HepG2 (cell line): ENCODE results near the gene NHERF2. TPM values are rescaled to one million over a fixed set of nuclear protein-coding genes. Genes with fewer than 3 reads are reported as not detected.
A peak's percentile ranks its signal among the peaks of the same experiment; 100 is the strongest.

Experiments used
- ARNT2 ChIP-seq: sonication (generic); formaldehyde crosslinking; IDR thresholded peaks from 2 replicates; pipeline ENCODE4 v1.8.0; 2022; ENCODE audit warnings: mild to moderate bottlenecking, low read depth, missing genetic modification reagents, moderate library complexity
- CENPT ChIP-seq: sonication (generic); formaldehyde crosslinking; IDR thresholded peaks from 2 replicates; pipeline ENCODE4 v1.8.0; 2022; ENCODE audit warnings: low read depth, mild to moderate bottlenecking, moderate library complexity, missing genetic modification reagents
- GLI4 ChIP-seq: sonication (generic); formaldehyde crosslinking; IDR thresholded peaks from 2 replicates; pipeline ENCODE4 v1.5.1; 2020; ENCODE audit warnings: missing genetic modification reagents, mild to moderate bottlenecking, moderate library complexity, borderline replicate concordance
- HOXA3 ChIP-seq: sonication (generic); formaldehyde crosslinking; IDR thresholded peaks from 2 replicates; pipeline ENCODE4 v1.5.0; 2020; ENCODE audit warnings: missing genetic modification reagents
- NCOA2 ChIP-seq: sonication (generic); formaldehyde crosslinking; IDR thresholded peaks from 2 replicates; pipeline ENCODE4 v1.8.0; 2022; ENCODE audit warnings: inconsistent platforms
- ZBTB40 ChIP-seq, 2 experiments: fragments of 450-650 bp in 1 of 2; sonication (generic) in 1 of 2; formaldehyde crosslinking in 1 of 2; IDR thresholded peaks; 2 replicates each; pipeline versions ENCODE4 v1.6.1 to v1.8.0; 2016 to 2022; ENCODE audit warnings: antibody characterized with exemption in 1 of 2, mild to moderate bottlenecking in 1 of 2, missing genetic modification reagents in 1 of 2
- ZMYM3 ChIP-seq: sonication (generic); formaldehyde crosslinking; IDR thresholded peaks from 2 replicates; pipeline ENCODE4 v1.5.1; 2020; ENCODE audit warnings: mild to moderate bottlenecking, missing genetic modification reagents
- ZNF253 ChIP-seq: sonication (generic); formaldehyde crosslinking; IDR thresholded peaks from 2 replicates; pipeline ENCODE4 v1.8.0; 2022; ENCODE audit warnings: mild to moderate bottlenecking, missing genetic modification reagents, borderline replicate concordance
- ZNF382 ChIP-seq: sonication (generic); formaldehyde crosslinking; IDR thresholded peaks from 2 replicates; pipeline ENCODE4 v1.5.0; 2020; ENCODE audit warnings: missing genetic modification reagents, mild to moderate bottlenecking, borderline replicate concordance
- ZNF609 ChIP-seq: sonication (generic); formaldehyde crosslinking; IDR thresholded peaks from 2 replicates; pipeline ENCODE4 v1.4.0; 2020; ENCODE audit warnings: mild to moderate bottlenecking, missing genetic modification reagents, borderline replicate concordance
- ZNF614 ChIP-seq: IDR thresholded peaks from 2 replicates; pipeline ENCODE4 v1.6.1; 2018; ENCODE audit warnings: missing biosample characterization, missing genetic modification reagents, inconsistent platforms, borderline replicate concordance
- ZNF788 ChIP-seq: sonication (generic); formaldehyde crosslinking; IDR thresholded peaks from 2 replicates; pipeline ENCODE4 v1.5.0; 2020; ENCODE audit warnings: mild to moderate bottlenecking, missing genetic modification reagents, borderline replicate concordance
- ZSCAN9 ChIP-seq: IDR thresholded peaks from 2 replicates; pipeline ENCODE4 v1.6.1; 2016; ENCODE audit warnings: borderline replicate concordance
- polyA plus RNA-seq, 8 experiments: library from polyadenylated mRNA; depleted of rRNA in 3 of 8; stranded (reverse) in 7 of 8; unstranded in 1 of 8; fragments of >200 nt; fragmentation: Illumina TruSeq in 4 of 8; extraction: Trizol in 4 of 8; gene quantifications; 2 replicates each; pipeline versions ENCODE4 v1.2.1 to v1.2.3, GENCODE V29; 2011 to 2016; ENCODE audit warnings: low read depth in 4 of 8, missing spikeins in 1 of 8, mixed read lengths in 1 of 8; ENCODE audit not compliant: insufficient read depth in 1 of 8
- total RNA-seq, 5 experiments: library from RNA; depleted of rRNA; stranded (reverse); fragments of >200 nt; fragmentation: Illumina TruSeq; extraction: Trizol; gene quantifications; 2 replicates each; pipeline ENCODE4 v1.2.3, GENCODE V29; 2016; ENCODE audit warnings: low read depth in 1 of 5

The NHERF2 gene
- total and polyA plus RNA-seq, 2 of the 13 experiments (the other 11 are each of a cell fraction or from before 2014, with no cell fraction given): 23.7 to 39.3 TPM

GRCh38 chr16:2027024-2028010 lies 615 bp downstream of the NHERF2 start (continued):
- TF ChIP-seq ZBTB40 (IDR thresholded peaks at IDR 0.05): no peak
- TF ChIP-seq ZBTB40 (CRISPR knock-in tag; IDR thresholded peaks at IDR 0.05): 0 out of 2 replicates have a peak, but pooled peaks have one; percentile 36
- no peak for TF ChIP-seq NCOA2 (CRISPR knock-in tag)
- TF ChIP-seq ZNF382 (CRISPR knock-in tag): no peak
- TF ChIP-seq ZMYM3: peak; percentile 31; the same call in 1 of the 2 replicates
- no peak for TF ChIP-seq ARNT2 (CRISPR knock-in tag)
- TF ChIP-seq GLI4 (CRISPR knock-in tag): no peak
- TF ChIP-seq ZSCAN9 (CRISPR knock-in tag): no peak
- TF ChIP-seq HOXA3: peak; percentile 44; the same call in 1 of the 2 replicates
- 0 out of 2 replicates have a peak, but pooled peaks have one; percentile 50 for TF ChIP-seq ZNF253 (CRISPR knock-in tag)
- TF ChIP-seq ZNF609: no peak
- peak; percentile 54; the same call in 1 of the 2 replicates for TF ChIP-seq ZNF788 (CRISPR knock-in tag)
- peak; percentile 69; the same call in 1 of the 2 replicates for TF ChIP-seq CENPT
- TF ChIP-seq ZNF614 (CRISPR knock-in tag): no peak
